ENCODE results near the gene MTF1. TPM values are rescaled to one million over a fixed set of nuclear protein-coding genes. Genes with fewer than 3 reads are reported as not detected.

Gene MTF1
- total RNA-seq, 2 donors from 2014 or later: 14.9 to 15.5 TPM

DNA sequence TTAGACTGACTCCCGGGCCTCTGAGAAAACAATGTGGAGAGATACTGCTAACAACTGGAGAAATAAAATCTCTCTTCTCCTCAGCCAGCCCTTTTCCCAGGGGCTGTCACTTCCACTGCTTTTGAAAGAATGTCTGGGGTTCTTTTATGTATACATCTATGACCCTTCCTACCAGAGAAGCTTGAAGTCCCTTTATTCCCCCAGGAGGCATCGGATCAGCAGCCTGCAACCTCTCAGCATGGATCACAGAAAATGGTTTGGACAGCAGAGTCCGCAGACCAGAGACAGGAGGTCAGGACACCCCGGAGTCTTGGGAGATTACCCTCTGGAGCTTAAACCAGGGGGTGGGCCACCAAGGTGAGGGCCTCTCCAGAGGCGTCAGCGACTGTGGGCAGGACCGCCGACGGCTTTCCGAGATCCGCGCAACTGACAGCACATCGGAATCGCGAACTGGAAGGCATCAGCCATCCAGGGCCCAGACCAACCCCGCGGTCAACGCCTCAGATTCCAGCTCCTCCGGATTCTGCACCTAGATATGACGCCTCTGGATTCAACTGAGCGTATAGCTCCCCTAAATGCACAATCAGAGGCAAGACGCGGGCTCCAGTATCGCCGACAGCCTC is 95.5 kb downstream of the MTF1 start:
- DNase-seq (no peak), ATAC-seq (no peak)
- intact Hi-C loops (cut with DNase I): no loop called here

DNA sequence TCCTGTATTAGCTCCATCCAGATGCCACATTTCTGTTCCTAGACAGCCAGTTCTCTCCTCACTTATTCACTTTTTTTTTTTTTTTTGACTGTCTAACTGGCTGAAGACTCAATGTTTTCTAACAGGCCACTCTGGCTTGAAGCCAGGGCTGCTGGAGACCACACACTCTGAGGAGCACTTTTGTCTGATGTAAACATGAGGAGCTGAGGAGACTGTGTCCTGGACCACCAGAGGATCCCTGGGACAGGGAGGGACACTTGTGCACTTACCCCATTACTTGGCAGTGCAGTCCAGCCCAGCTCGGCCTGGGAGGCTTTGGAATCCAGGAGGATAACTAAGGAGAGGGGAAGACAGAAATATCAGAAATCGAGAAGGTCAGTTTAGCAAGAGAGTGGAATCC is 96.9 kb downstream of the MTF1 start:
- DNase-seq: no peak
- intact Hi-C loops (cut with DNase I): no loop called here
- no peak for ATAC-seq

DNA sequence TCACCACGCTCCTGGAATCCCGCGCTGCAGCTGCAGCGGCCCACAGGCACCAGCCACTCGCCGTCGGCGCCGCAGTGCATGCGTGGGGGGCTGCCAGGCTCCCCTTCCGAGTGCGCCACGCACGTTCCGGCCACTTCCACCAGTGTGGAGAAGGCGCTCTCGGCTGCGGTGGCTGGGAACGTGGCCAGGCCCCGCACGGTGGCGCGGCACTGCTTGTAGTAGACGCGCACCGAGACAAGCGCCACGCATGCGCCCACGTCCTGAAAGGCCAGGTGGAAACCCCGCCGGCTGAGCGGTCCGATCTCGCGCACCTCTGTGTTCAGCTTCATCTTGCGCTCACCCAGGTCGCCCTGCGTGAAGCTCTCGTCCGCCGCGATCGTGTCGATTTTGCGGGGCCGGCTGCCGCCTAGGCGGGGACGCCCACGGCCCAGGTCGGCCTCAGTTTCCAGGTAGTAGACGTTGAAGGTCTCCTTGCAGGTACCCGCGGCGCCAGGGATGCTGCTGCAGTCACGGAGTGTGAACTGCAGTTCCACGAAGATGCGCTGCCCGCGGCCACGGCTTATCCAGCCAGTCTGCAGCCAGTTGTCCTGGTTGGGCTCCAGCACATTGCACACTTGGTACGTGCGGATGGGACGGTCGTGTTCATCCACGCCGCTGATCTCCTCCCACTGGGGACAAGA is 97.8 kb downstream of the MTF1 start:
- ATAC-seq (no peak), DNase-seq (no peak)
- intact Hi-C loops (cut with DNase I): no loop called here

Other genes with a start within 250 kb of the MTF1 start
- 1 to 10 TPM in 1 of 2 donors, under 1 TPM in 1; 0.68 to 1.4 TPM for gene RSPO1, start 224.7 kb downstream of the MTF1 start, total RNA-seq
- under 1 TPM; 0.24 to 0.88 TPM for gene CDCA8, start 167.1 kb downstream of the MTF1 start, total RNA-seq
- under 1 TPM; 0.16 to 0.21 TPM for gene EPHA10, start 94.5 kb downstream of the MTF1 start, total RNA-seq
- 1 to 10 TPM; 1.2 to 1.6 TPM for gene MANEAL, start 65.7 kb downstream of the MTF1 start, total RNA-seq
- gene C1orf122, start 51.8 kb downstream of the MTF1 start, total RNA-seq: 10 to 100 TPM; 50.0 to 58.8 TPM
- 1 to 10 TPM; 5.6 to 9.7 TPM for gene YRDC, start 51.4 kb downstream of the MTF1 start, total RNA-seq
- 10 to 100 TPM; 13.4 to 19.7 TPM for gene INPP5B, start 87.5 kb upstream of the MTF1 start, total RNA-seq
- 10 to 100 TPM; 27.7 to 36.1 TPM for gene SF3A3, start 130.4 kb upstream of the MTF1 start, total RNA-seq
- 10 to 100 TPM in 1 of 2 donors, 1 to 10 TPM in 1; 9.9 to 18.6 TPM for gene FHL3, start 145.9 kb upstream of the MTF1 start, total RNA-seq
- gene UTP11, start 153.1 kb upstream of the MTF1 start, total RNA-seq: 10 to 100 TPM; 24.7 to 37.8 TPM
- gene POU3F1, start 187.2 kb upstream of the MTF1 start, total RNA-seq: under 1 TPM in 1 of 2 donors, not detected in 1; 0.09 TPM

Measured in left cardiac atrium (tissue), 4 donors.